IMR-90 (cell line): Measurements from ENCODE around the gene DPYD. TPM values are rescaled to one million over a fixed set of nuclear protein-coding genes. Genes with fewer than 3 reads are reported as not detected.

Experiments used
- ATAC-seq: fragments of 200-7000 bp; cut with Tn5 transposase; 2 replicates; pipeline ENCODE4 v1.9.1; 2020; ENCODE audit warnings: low read depth, mild to moderate bottlenecking, moderate library complexity
- BruUV-seq: library from RNA; stranded (reverse); fragments of 400-500 nt; replicated peaks from 2 replicates; lab custom pipeline; 2021; lab: Mats Ljungman, UMichigan
- CTCF ChIA-PET: fragments of 300-600 bp; formaldehyde crosslinking; extraction: SDS; loops from one replicate; lab custom pipeline; 2021; ENCODE audit warnings: antibody characterized with exemption; lab: Yijun Ruan, JAX
- POLR2A ChIA-PET: fragments of 300-600 bp; sonication (Branson Sonifier 250); formaldehyde crosslinking; loops from one replicate; lab custom pipeline; 2022; ENCODE audit warnings: antibody characterized with exemption; ENCODE audit not compliant: unreplicated experiment; lab: Charles Lee
- DNase-seq: peaks from one replicate; pipeline ENCODE4 v3.0.0; 2013
- H2AFZ ChIP-seq: replicated peaks from 2 replicates; pipeline ENCODE3; 2013; ENCODE audit warnings: low read length, mild to moderate bottlenecking; ENCODE audit not compliant: poor library complexity
- H2AK5ac ChIP-seq: 2 replicates; pipeline ENCODE4 v1.6.1; 2013; ENCODE audit warnings: low read depth, low read length, inconsistent platforms
- H2AK9ac ChIP-seq: replicated peaks from 2 replicates; pipeline ENCODE3; 2013; ENCODE audit warnings: mild to moderate bottlenecking, low read depth, low read length, moderate library complexity; ENCODE audit not compliant: poor library complexity
- H2BK120ac ChIP-seq: 2 replicates; pipeline ENCODE4 v1.6.1; 2013; ENCODE audit warnings: low read depth, low read length, inconsistent platforms
- H2BK15ac ChIP-seq: 3 replicates; pipeline ENCODE4 v1.6.1; 2013; ENCODE audit warnings: low read depth, low read length, inconsistent platforms
- H2BK20ac ChIP-seq: 2 replicates; pipeline ENCODE4 v1.6.1; 2013; ENCODE audit warnings: low read depth, mild to moderate bottlenecking, inconsistent platforms, low read length, moderate library complexity
- H2BK5ac ChIP-seq: 2 replicates; pipeline ENCODE4 v1.6.1; 2013; ENCODE audit warnings: mild to moderate bottlenecking, low read depth, low read length, inconsistent platforms; ENCODE audit not compliant: poor library complexity, severe bottlenecking
- H3K14ac ChIP-seq: replicated peaks from 2 replicates; pipeline ENCODE4 v1.6.1; 2013; ENCODE audit warnings: low read depth, low read length, inconsistent platforms
- H3K18ac ChIP-seq: 2 replicates; pipeline ENCODE4 v1.6.1; 2013; ENCODE audit warnings: low read depth, low read length, control low read depth
- H3K23ac ChIP-seq: 2 replicates; pipeline ENCODE4 v1.6.1; 2013; ENCODE audit warnings: low read depth, low read length, inconsistent platforms
- H3K27ac ChIP-seq: 2 replicates; pipeline ENCODE4 v1.5.1; 2013; ENCODE audit warnings: mild to moderate bottlenecking, control low read depth, low read length; ENCODE audit not compliant: insufficient read depth
- H3K27me3 ChIP-seq: 2 replicates; pipeline ENCODE4 v1.6.1; 2013; ENCODE audit warnings: low read length; ENCODE audit not compliant: control insufficient read depth, insufficient read depth
- H3K36me3 ChIP-seq: 2 replicates; pipeline ENCODE4 v1.6.1; 2013; ENCODE audit warnings: low read length, mixed read lengths; ENCODE audit not compliant: control insufficient read depth, insufficient read depth
- H3K4ac ChIP-seq: 2 replicates; pipeline ENCODE4 v1.6.1; 2013; ENCODE audit warnings: low read depth, low read length, inconsistent platforms
- H3K4me1 ChIP-seq: 2 replicates; pipeline ENCODE4 v1.6.1; 2013; ENCODE audit warnings: low read length, mixed read lengths; ENCODE audit not compliant: control insufficient read depth, insufficient read depth
- H3K4me2 ChIP-seq: 2 replicates; pipeline ENCODE4 v1.6.1; 2013; ENCODE audit warnings: low read depth, mild to moderate bottlenecking, control low read depth, low read length, moderate library complexity
- H3K4me3 ChIP-seq: 2 replicates; pipeline ENCODE4 v1.5.1; 2013; ENCODE audit warnings: low read depth, mild to moderate bottlenecking, control low read depth, low read length, moderate library complexity; ENCODE audit not compliant: insufficient read depth
- H3K56ac ChIP-seq: 2 replicates; pipeline ENCODE4 v1.6.1; 2013; ENCODE audit warnings: low read length, inconsistent platforms; ENCODE audit not compliant: insufficient read depth; ENCODE audit errors: extremely low read depth
- H3K79me1 ChIP-seq, 2 experiments: 2 replicates each; pipeline ENCODE4 v1.6.1; 2013; ENCODE audit warnings: low read length in 2 of 2, inconsistent platforms in 1 of 2, low read depth in 1 of 2
- H3K9ac ChIP-seq: 2 replicates; pipeline ENCODE4 v1.6.1; 2013; ENCODE audit warnings: low read depth, low read length, control low read depth
- H3K9me1 ChIP-seq: 2 replicates; pipeline ENCODE4 v1.6.1; 2013; ENCODE audit warnings: low read length, inconsistent platforms; ENCODE audit not compliant: insufficient read depth
- H3K9me3 ChIP-seq: 2 replicates; pipeline ENCODE4 v1.6.1; 2013; ENCODE audit warnings: low read length; ENCODE audit not compliant: control insufficient read depth, insufficient read depth
- H4K20me1 ChIP-seq: 2 replicates; pipeline ENCODE4 v1.6.1; 2013; ENCODE audit warnings: low read length, inconsistent platforms; ENCODE audit not compliant: insufficient read depth
- H4K5ac ChIP-seq: 2 replicates; pipeline ENCODE4 v1.6.1; 2013; ENCODE audit warnings: mild to moderate bottlenecking, low read depth, low read length, control low read depth
- H4K8ac ChIP-seq, 2 experiments: 2 replicates each; pipeline ENCODE4 v1.6.1; 2013; ENCODE audit warnings: low read depth in 2 of 2, low read length in 2 of 2, control low read depth in 1 of 2, inconsistent platforms in 1 of 2
- H4K91ac ChIP-seq: 2 replicates; pipeline ENCODE4 v1.6.1; 2013; ENCODE audit warnings: low read depth, low read length, inconsistent platforms; ENCODE audit not compliant: insufficient read depth
- BHLHE40 ChIP-seq: fragments of 150-350 bp; IDR thresholded peaks from 2 replicates; pipeline ENCODE4 v1.6.1; 2016; ENCODE audit warnings: mild to moderate bottlenecking, low read depth, low read length
- CHD1 ChIP-seq: IDR thresholded peaks from 2 replicates; pipeline ENCODE4 v1.6.1; 2012; ENCODE audit warnings: low read depth, low read length, improper control_type of control experiment
- CTCF ChIP-seq: conservative IDR thresholded peaks from 2 replicates; pipeline ENCODE4 v1.5.1; 2012; ENCODE audit warnings: mild to moderate bottlenecking, low read depth, low read length, improper control_type of control experiment
- ELK1 ChIP-seq: fragments of 150-350 bp; IDR thresholded peaks from 2 replicates; pipeline ENCODE4 v1.6.1; 2016; ENCODE audit warnings: low read depth, mild to moderate bottlenecking, low read length, moderate library complexity, borderline replicate concordance
- MAFK ChIP-seq: IDR thresholded peaks from 2 replicates; pipeline ENCODE4 v1.6.1; 2012; ENCODE audit warnings: low read depth, low read length, improper control_type of control experiment
- MXI1 ChIP-seq: IDR thresholded peaks from 2 replicates; pipeline ENCODE4 v1.6.1; 2012; ENCODE audit warnings: low read depth, mild to moderate bottlenecking, low read length, moderate library complexity, borderline replicate concordance
- NFE2L2 ChIP-seq: fragments of 150-350 bp; IDR thresholded peaks from 2 replicates; pipeline ENCODE4 v1.6.1; 2016; ENCODE audit warnings: low read depth, mild to moderate bottlenecking, low read length
- POLR2A ChIP-seq: IDR thresholded peaks from 2 replicates; pipeline ENCODE4 v1.6.1; 2012; ENCODE audit warnings: mild to moderate bottlenecking, low read depth, low read length
- RAD21 ChIP-seq: IDR thresholded peaks from 2 replicates; pipeline ENCODE4 v1.6.1; 2012; ENCODE audit warnings: low read length, improper control_type of control experiment
- SMC3 ChIP-seq: fragments of 150-350 bp; IDR thresholded peaks from 2 replicates; pipeline ENCODE4 v1.6.1; 2016; ENCODE audit warnings: low read depth, mild to moderate bottlenecking, antibody characterized with exemption, low read length, moderate library complexity
- dilution Hi-C: fragments of 300-500 bp; cut with HindIII; formaldehyde crosslinking; loops from one replicate; pipeline ENCODE4 v1.14.3; 2018; ENCODE audit warnings: low sequenced_read_pairs; ENCODE audit not compliant: unreplicated experiment
- in situ Hi-C: fragments of 300-500 bp; cut with MboI; formaldehyde crosslinking; loops from 3 replicates; pipeline ENCODE4 v1.14.3; 2019; ENCODE audit warnings: low sequenced_read_pairs, inconsistent platforms, mixed read lengths
- intact Hi-C: fragments of 100-400 bp; cut with micrococcal nuclease; formaldehyde crosslinking; loops from 2 replicates; pipeline ENCODE4 v1.10.0; 2022
- polyA plus RNA-seq, 3 experiments: library from polyadenylated mRNA; depleted of rRNA; stranded (reverse); fragments of >200 nt; gene quantifications; 2 replicates each; pipeline ENCODE4 v1.2.3, GENCODE V29; 2012; ENCODE audit warnings: low replicate concordance in 1 of 3
- total RNA-seq: library from RNA; depleted of rRNA; stranded (reverse); fragments of >200 nt; gene quantifications from 2 replicates; pipeline ENCODE4 v1.2.3, GENCODE V29; 2012

The DPYD gene
- total and polyA plus RNA-seq, 2 of the 4 experiments (the other 2 are of a cell fraction), result 9.3 to 47.3 TPM

GRCh38 chr1:97960470-97960869 is 39.6 kb upstream of the DPYD start:
- no peaks in the 10 kb centered on the region for H3K4me1 ChIP-seq
- no peak overlapping the region for H4K5ac ChIP-seq
- H3K9ac ChIP-seq, result no peak overlapping the region
- no peak overlapping the region for H2BK120ac ChIP-seq
- no TSS peak for BruUV-seq
- POLR2A ChIA-PET, result no interaction called here
- peak; percentile 8 for DNase-seq
- no peak for TF ChIP-seq MAFK
- no peak for TF ChIP-seq NFE2L2
- no peak for TF ChIP-seq MXI1
- no peak for TF ChIP-seq SMC3
- TF ChIP-seq ELK1, result no peak
- no peak for TF ChIP-seq CHD1
- no peak for TF ChIP-seq CTCF
- no peak for TF ChIP-seq BHLHE40
- no peak for TF ChIP-seq RAD21
- TF ChIP-seq POLR2A, result no peak
- no peaks in the 10 kb centered on the region for H3K36me3 ChIP-seq
- CTCF ChIA-PET, result no interaction called here
- H3K27ac ChIP-seq, result no peak overlapping the region
- H4K8ac ChIP-seq, result no peak overlapping the region
- no peak overlapping the region for H3K23ac ChIP-seq
- intact Hi-C loops (no loop called here), dilution Hi-C loops (no loop called here), in situ Hi-C loops (no loop called here)
- H3K9me3 ChIP-seq, result no peaks in the 10 kb centered on the region
- H3K4me3 ChIP-seq, result no peak overlapping the region
- no peak for ATAC-seq
- no peak overlapping the region for H2BK15ac ChIP-seq
- H3K79me1 ChIP-seq, result no peaks in the 10 kb centered on the region
- no peak overlapping the region for H3K4ac ChIP-seq
- no peaks in the 10 kb centered on the region for H4K20me1 ChIP-seq
- no peak overlapping the region for H2AK5ac ChIP-seq
- H4K91ac ChIP-seq, result no peak overlapping the region
- H2AK9ac ChIP-seq, result no peak overlapping the region
- no peak overlapping the region for H3K56ac ChIP-seq
- no peak overlapping the region for H3K18ac ChIP-seq
- H2BK5ac ChIP-seq, result no peak overlapping the region
- H3K9me1 ChIP-seq, result no peaks in the 10 kb centered on the region
- no peak overlapping the region for H2AFZ ChIP-seq
- H3K14ac ChIP-seq, result no peak overlapping the region
- no peak overlapping the region for H2BK20ac ChIP-seq
- no peak overlapping the region for H3K4me2 ChIP-seq
- H3K27me3 ChIP-seq, result no peaks in the 10 kb centered on the region
